ENCODE measurements around the gene POU3F3.

POU3F3 gene

GRCh38 chr2:104878863-104879512 is 25.1 kb downstream of the POU3F3 start:
- no peak for DNase-seq

- DNase-seq: no peak
Observed at GRCh38 chr2:104880076-104880475, 26.2 kb downstream of the POU3F3 start.

- no peak for DNase-seq
Observed at GRCh38 chr2:104883357-104883756, 29.4 kb downstream of the POU3F3 start.

GRCh38 chr2:104885119-104885782 is 31.3 kb downstream of the POU3F3 start:
- DNase-seq: no peak

GRCh38 chr2:104887676-104888075 is 33.8 kb downstream of the POU3F3 start:
- DNase-seq: no peak

- DNase-seq: no peak
Observed at GRCh38 chr2:104888489-104889258, 34.8 kb downstream of the POU3F3 start.

GRCh38 chr2:104889291-104889959 is 35.5 kb downstream of the POU3F3 start:
- no peak for DNase-seq

- no peak for DNase-seq
Observed at GRCh38 chr2:104889960-104890684, 36.2 kb downstream of the POU3F3 start.

GRCh38 chr2:104890685-104891069 is 36.8 kb downstream of the POU3F3 start:
- DNase-seq: no peak

GRCh38 chr2:104891145-104891544 is 37.2 kb downstream of the POU3F3 start:
- no peak for DNase-seq

GRCh38 chr2:104896446-104896845 is 42.5 kb downstream of the POU3F3 start:
- DNase-seq: no peak

GRCh38 chr2:104897515-104898184 is 43.7 kb downstream of the POU3F3 start:
- DNase-seq: no peak

GRCh38 chr2:104900608-104901007 is 46.7 kb downstream of the POU3F3 start:
- no peak for DNase-seq

GRCh38 chr2:104901037-104901881 is 47.3 kb downstream of the POU3F3 start:
- DNase-seq: no peak

GRCh38 chr2:104902317-104902716 is 48.4 kb downstream of the POU3F3 start:
- DNase-seq: no peak
